ENCODE results near the gene STX8.
"Not testable (repeated sequence)": the region's sequence is repeated elsewhere in the genome, so short reads cannot be mapped to it uniquely, and the experiment has no call there.

GRCh38 chr17:9355231-9355630 is 220.4 kb downstream of the STX8 start:
- not testable (repeated sequence) for TF ChIP-seq SP1 (IDR thresholded peaks at IDR 0.05); CTCF (IDR thresholded peaks at IDR 0.05; ENCODE audit: low read depth, low read length, missing input control); FOXA1 (IDR thresholded peaks at IDR 0.05); MAX (IDR thresholded peaks at IDR 0.05)

Measured in liver (tissue), 3 donors.